ENCODE results near the gene ADAMTS9. TPM values are rescaled to one million over a fixed set of nuclear protein-coding genes. Genes with fewer than 3 reads are reported as not detected.

The ADAMTS9 gene
- total and polyA plus RNA-seq, 2 of the 13 experiments (the other 11 are each of a cell fraction or from before 2014, with no cell fraction given), result 0.02 to 0.09 TPM

GRCh38 chr3:64604313-64604712 is 83.5 kb downstream of the ADAMTS9 start (continued):
- TF ChIP-seq RFXAP (CRISPR knock-in tag; IDR thresholded peaks at IDR 0.05; ENCODE audit: borderline replicate concordance) (no peak), KDM2A (CRISPR knock-in tag; IDR thresholded peaks at IDR 0.05; ENCODE audit: borderline replicate concordance, low read depth) (no peak), ZNF24 (IDR thresholded peaks at IDR 0.05) (no peak), ATRX (CRISPR knock-in tag; IDR thresholded peaks at IDR 0.05; ENCODE audit: borderline replicate concordance) (no peak), ZNF333 (CRISPR knock-in tag; IDR thresholded peaks at IDR 0.05; ENCODE audit: borderline replicate concordance) (no peak)

GRCh38 chr3:64601824-64602223 is 86.0 kb downstream of the ADAMTS9 start:
- WGBS (ENCODE audit: low lambda C conversion rate), result 85% methylated on average over 5 of the region's 9 CpGs
- no TSS peak for BruUV-seq (replicated peaks)
- POLR2A ChIA-PET, result no interaction called here
- no peak for TF ChIP-seq ZNF639 (CRISPR knock-in tag; conservative IDR thresholded peaks at IDR 0.05)
- Histone ChIP-seq H3K27me3 (ENCODE audit: control insufficient read depth in 1 of 2, insufficient read depth in 2 of 2, low read length in 2 of 2) (no peaks in the 10 kb centered on the region; a peak in 1 of 5 replicates), H4K20me1 (ENCODE audit: insufficient read depth, low read length) (no peaks in the 10 kb centered on the region), H3K4me1 (ENCODE audit: insufficient read depth, low read length) (no peaks in the 10 kb centered on the region), H3K79me2 (ENCODE audit: insufficient read depth, low read length) (no peaks in the 10 kb centered on the region), H3K27ac (ENCODE audit: extremely low read length, insufficient read depth, low read length) (no peak overlapping the region), H3K9me3 (ENCODE audit: low read length) (no peaks in the 10 kb centered on the region), H3K4me3 (replicated peaks in 1 of 3; ENCODE audit: insufficient read depth in 1 of 3, low read depth in 2 of 3, low read length in 3 of 3) (no peak overlapping the region), H3K4me2 (ENCODE audit: low read depth, low read length) (no peak overlapping the region), H2AFZ (ENCODE audit: low read length) (no peak overlapping the region), H3K9ac (ENCODE audit: insufficient read depth, low read depth, low read length) (no peak overlapping the region), H3K36me3 (replicated peaks in 1 of 2; ENCODE audit: control insufficient read depth in 1 of 2, insufficient read depth in 2 of 2, low read length in 2 of 2) (no peaks in the 10 kb centered on the region)
- in situ Hi-C loops (cut with HindIII; ENCODE audit: extremely low pct_ligation_motif_present, low pct_unique_long_range_greater_than_20kb) (no loop called here), intact Hi-C loops (cut with micrococcal nuclease; ENCODE audit: unreplicated experiment) (no loop called here)
- DNase-seq (ENCODE audit: low spot score) (no peak), ATAC-seq (no peak), FAIRE-seq (no peak)
- CTCF ChIA-PET (ENCODE audit: low intra/inter-chr PET ratio, low total read pairs), result no interaction called here
